ENCODE measurements around the gene HMX1. TPM values are rescaled to one million over a fixed set of nuclear protein-coding genes. Genes with fewer than 3 reads are reported as not detected.

The HMX1 gene
- total RNA-seq, 2 experiments from 2014 or later = not detected

GRCh38 chr4:8911316-8912088 is 39.9 kb upstream of the HMX1 start:
- no peaks in the 10 kb centered on the region for H3K36me3 Mint-ChIP-seq (ENCODE audit: low read depth)
- no peaks in the 10 kb centered on the region for H3K9me3 Mint-ChIP-seq
- TF ChIP-seq CTCF (IDR thresholded peaks at IDR 0.05) = no peak
- POLR2A ChIA-PET = no interaction called here
- H3K27me3 ChIP-seq (ENCODE audit: control insufficient read depth in 1 of 2, insufficient read depth in 2 of 2, low read length in 2 of 2) = no peaks in the 10 kb centered on the region
- intact Hi-C loops (cut with DNase I, micrococcal nuclease) = loop anchor here in 1 of 2 experiments (10.0 kb wide), 1 partner anchor 307 kb away; no protein-coding TSS in a partner anchor
- no peak overlapping the region for H3K27ac ChIP-seq (ENCODE audit: low read depth in 1 of 2, low read length in 2 of 2)
- H3K27ac Mint-ChIP-seq = no peak overlapping the region
- H3K4me3 Mint-ChIP-seq = no peak overlapping the region
- H3K27me3 Mint-ChIP-seq = peaks cover 6% of the 10 kb centered on the region
- DNase-seq (peak in 2 of 14 experiments; percentile 2 to 14), ATAC-seq (ENCODE audit: poor library complexity) (no peak)
- H3K4me1 ChIP-seq (ENCODE audit: insufficient read depth, low read length) = no peaks in the 10 kb centered on the region
- H3K36me3 ChIP-seq (ENCODE audit: insufficient read depth, low read length) = no peaks in the 10 kb centered on the region
- H3K4me3 ChIP-seq (ENCODE audit: low read length) = no peak overlapping the region
- H3K4me1 Mint-ChIP-seq (ENCODE audit: low read depth) = no peaks in the 10 kb centered on the region
- H3K9me3 ChIP-seq (ENCODE audit: control insufficient read depth in 1 of 2, insufficient read depth in 1 of 2, low read length in 2 of 2) = peaks cover 0 to 28% of the 10 kb centered on the region in 2 experiments
- CTCF ChIA-PET = no interaction called here

GRCh38 chr4:8910822-8911315 is 39.2 kb upstream of the HMX1 start:
- Mint-ChIP-seq H3K4me1 (ENCODE audit: low read depth) (no peaks in the 10 kb centered on the region), H3K4me3 (no peak overlapping the region), H3K9me3 (no peaks in the 10 kb centered on the region), H3K27ac (no peak overlapping the region), H3K36me3 (ENCODE audit: low read depth) (no peaks in the 10 kb centered on the region), H3K27me3 (peaks cover 6% of the 10 kb centered on the region)
- peak in 2 of 14 experiments; percentile 2 to 14 for DNase-seq
- Histone ChIP-seq H3K4me1 (ENCODE audit: insufficient read depth, low read length) (no peaks in the 10 kb centered on the region), H3K9me3 (ENCODE audit: control insufficient read depth in 1 of 2, insufficient read depth in 1 of 2, low read length in 2 of 2) (peaks cover 0 to 29% of the 10 kb centered on the region in 2 experiments), H3K27ac (ENCODE audit: low read depth in 1 of 2, low read length in 2 of 2) (no peak overlapping the region), H3K4me3 (ENCODE audit: low read length) (no peak overlapping the region), H3K36me3 (ENCODE audit: insufficient read depth, low read length) (no peaks in the 10 kb centered on the region), H3K27me3 (ENCODE audit: control insufficient read depth in 1 of 2, insufficient read depth in 2 of 2, low read length in 2 of 2) (no peaks in the 10 kb centered on the region)
- intact Hi-C loops (cut with DNase I, micrococcal nuclease) = loop anchor here in 1 of 2 experiments (10.0 kb wide), 1 partner anchor 306 kb away; no protein-coding TSS in a partner anchor
- POLR2A ChIA-PET = no interaction called here
- TF ChIP-seq CTCF (IDR thresholded peaks at IDR 0.05) = no peak
- CTCF ChIA-PET = no interaction called here
- no peak for ATAC-seq (ENCODE audit: poor library complexity)

DNA sequence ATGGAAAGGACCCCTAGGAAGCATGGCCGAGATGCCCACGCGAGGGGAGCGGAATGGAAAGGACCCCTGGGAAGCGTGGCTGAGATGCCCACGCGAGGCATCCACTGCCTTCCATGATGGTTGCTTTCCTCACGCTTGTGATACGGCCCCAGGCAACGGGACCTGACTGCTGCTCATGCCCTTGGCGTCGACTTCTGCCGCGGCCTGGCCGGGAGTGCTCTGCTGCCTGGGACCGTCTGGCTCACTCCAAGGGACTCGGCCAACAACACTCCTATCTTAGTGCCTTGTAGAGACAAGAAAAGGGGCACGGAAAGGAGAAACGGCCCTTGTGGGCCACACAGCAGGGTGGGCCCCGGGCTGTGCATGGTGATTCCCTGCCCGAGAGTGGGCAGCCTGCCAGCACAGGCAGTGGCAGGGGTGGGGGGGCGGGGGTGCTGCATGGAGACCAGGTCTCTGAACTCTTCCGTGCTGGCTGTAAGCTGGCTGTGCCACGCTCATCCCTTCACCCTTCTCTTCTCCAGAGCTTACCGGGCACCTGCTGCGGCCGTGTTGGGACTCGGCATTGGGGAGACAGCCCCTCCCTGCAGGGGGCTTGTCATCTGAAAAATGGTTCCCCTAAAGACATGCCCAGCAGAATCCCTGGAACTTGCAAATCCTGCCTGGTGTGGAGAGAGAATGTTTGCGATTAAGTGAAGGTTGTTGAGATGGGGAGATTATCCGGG is 38.6 kb upstream of the HMX1 start:
- ATAC-seq (ENCODE audit: poor library complexity) = no peak
- no peaks in the 10 kb centered on the region for H3K9me3 Mint-ChIP-seq

More for the DNA sequence above, 38.6 kb upstream of the HMX1 start:
- no peak overlapping the region for H3K27ac ChIP-seq (ENCODE audit: low read depth in 1 of 2, low read length in 2 of 2)
- H3K27me3 ChIP-seq (ENCODE audit: control insufficient read depth in 1 of 2, insufficient read depth in 2 of 2, low read length in 2 of 2) = no peaks in the 10 kb centered on the region
- H3K4me3 ChIP-seq (ENCODE audit: low read length) = no peak overlapping the region
- H3K36me3 ChIP-seq (ENCODE audit: insufficient read depth, low read length) = no peaks in the 10 kb centered on the region
- H3K27ac Mint-ChIP-seq = no peak overlapping the region
- H3K4me1 ChIP-seq (ENCODE audit: insufficient read depth, low read length) = no peaks in the 10 kb centered on the region
- H3K27me3 Mint-ChIP-seq = peaks cover 6% of the 10 kb centered on the region
- intact Hi-C loops (cut with DNase I, micrococcal nuclease) = loop anchor here in 1 of 2 experiments (10.0 kb wide), 1 partner anchor 305 kb away; no protein-coding TSS in a partner anchor
- DNase-seq = peak in 2 of 14 experiments; percentile 1 to 27
- TF ChIP-seq CTCF (IDR thresholded peaks at IDR 0.05) = no peak
- ChIA-PET POLR2A (no interaction called here), CTCF (no interaction called here)
- no peaks in the 10 kb centered on the region for H3K4me1 Mint-ChIP-seq (ENCODE audit: low read depth)
- no peak overlapping the region for H3K4me3 Mint-ChIP-seq
- peaks cover 0 to 34% of the 10 kb centered on the region in 2 experiments for H3K9me3 ChIP-seq (ENCODE audit: control insufficient read depth in 1 of 2, insufficient read depth in 1 of 2, low read length in 2 of 2)
- no peaks in the 10 kb centered on the region for H3K36me3 Mint-ChIP-seq (ENCODE audit: low read depth)
